Kasumi-1 (cell line): ENCODE data around the gene AKAP13.
A peak's percentile ranks its signal among the peaks of the same experiment; 100 is the strongest.
"Not testable (repeated sequence)": the region's sequence is repeated elsewhere in the genome, so short reads cannot be mapped to it uniquely, and the experiment has no call there.

Source experiments
- DNase-seq, 2 experiments: peaks; one replicate each; lab custom pipeline; 2025; lab: John Stamatoyannopoulos, UW

Gene AKAP13

GRCh38 chr15:85475711-85476110 lies 95.3 kb downstream of the AKAP13 start:
- no peak for DNase-seq

GRCh38 chr15:85477061-85477460 lies 96.7 kb downstream of the AKAP13 start:
- no peak for DNase-seq

- DNase-seq = no peak
Measured at GRCh38 chr15:85477730-85478129, 97.3 kb downstream of the AKAP13 start.

GRCh38 chr15:85479071-85479647 lies 98.8 kb downstream of the AKAP13 start:
- DNase-seq = no peak

- DNase-seq = no peak
Measured at GRCh38 chr15:85480923-85481322, 100.5 kb downstream of the AKAP13 start.

GRCh38 chr15:85481543-85481942 lies 101.1 kb downstream of the AKAP13 start:
- DNase-seq = not testable (repeated sequence)

- DNase-seq = peak; percentile 62 to 77
Measured at GRCh38 chr15:85482894-85483293, 102.5 kb downstream of the AKAP13 start.

GRCh38 chr15:85483955-85484354 lies 103.6 kb downstream of the AKAP13 start:
- DNase-seq = not testable (repeated sequence)

GRCh38 chr15:85484923-85485322 lies 104.5 kb downstream of the AKAP13 start:
- DNase-seq = not testable (repeated sequence)

GRCh38 chr15:85485956-85486567 lies 105.7 kb downstream of the AKAP13 start:
- DNase-seq = peak; percentile 89 to 92

- DNase-seq = not testable (repeated sequence)
Measured at GRCh38 chr15:85487796-85488195, 107.4 kb downstream of the AKAP13 start.

GRCh38 chr15:85488997-85489396 lies 108.6 kb downstream of the AKAP13 start:
- DNase-seq = no peak

- no peak for DNase-seq
Measured at GRCh38 chr15:85489773-85490493, 109.5 kb downstream of the AKAP13 start.

GRCh38 chr15:85490856-85491255 lies 110.5 kb downstream of the AKAP13 start:
- peak in 1 of 2 experiments; percentile 19 for DNase-seq

- DNase-seq = no peak
Measured at GRCh38 chr15:85491691-85492090, 111.3 kb downstream of the AKAP13 start.

GRCh38 chr15:85492406-85492805 lies 112.0 kb downstream of the AKAP13 start:
- no peak for DNase-seq

GRCh38 chr15:85493260-85493659 lies 112.9 kb downstream of the AKAP13 start:
- DNase-seq = no peak

- no peak for DNase-seq
Measured at GRCh38 chr15:85494048-85494777, 113.8 kb downstream of the AKAP13 start.

GRCh38 chr15:85495096-85495495 lies 114.7 kb downstream of the AKAP13 start:
- no peak for DNase-seq

GRCh38 chr15:85495544-85495943 lies 115.1 kb downstream of the AKAP13 start:
- DNase-seq = no peak

- no peak for DNase-seq
Measured at GRCh38 chr15:85496151-85496550, 115.7 kb downstream of the AKAP13 start.

GRCh38 chr15:85496551-85497171 lies 116.3 kb downstream of the AKAP13 start:
- no peak for DNase-seq
